Stimulated activated CD8-positive, alpha-beta memory T cell treated with anti-CD3 and anti-CD28 coated beads, Interleukin-2, amount 100 ng/mL, for 48 hours (primary cell): ENCODE data around the gene ASNSD1.
"Not testable (repeated sequence)": the region's sequence is repeated elsewhere in the genome, so short reads cannot be mapped to it uniquely, and the experiment has no call there.

Experiments
- DNase-seq, 2 donors: peaks; one replicate each; pipeline ENCODE4 v3.0.0-alpha.2; 2020; ENCODE audit warnings: low read depth in 2 of 2

The ASNSD1 gene

DNA sequence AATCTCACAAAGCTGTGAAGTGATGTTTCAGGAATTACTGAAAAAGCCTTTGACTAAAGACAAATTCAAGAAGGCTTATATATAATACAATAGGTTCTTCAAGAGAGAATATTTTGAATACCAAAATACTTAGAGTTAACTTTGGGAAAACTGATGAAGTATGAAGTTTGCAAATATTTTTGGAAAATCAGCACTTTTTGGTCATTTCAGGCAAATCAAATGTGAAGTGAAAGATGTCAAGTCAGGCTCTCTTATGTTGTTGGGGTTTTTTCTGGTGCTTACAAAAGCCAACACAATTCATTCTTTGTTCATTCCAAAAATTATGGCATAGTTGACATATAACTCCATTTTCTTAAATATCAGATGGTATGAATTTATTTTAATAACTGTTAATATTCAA lies 14.7 kb upstream of the ASNSD1 start:
- no peak for DNase-seq

DNA sequence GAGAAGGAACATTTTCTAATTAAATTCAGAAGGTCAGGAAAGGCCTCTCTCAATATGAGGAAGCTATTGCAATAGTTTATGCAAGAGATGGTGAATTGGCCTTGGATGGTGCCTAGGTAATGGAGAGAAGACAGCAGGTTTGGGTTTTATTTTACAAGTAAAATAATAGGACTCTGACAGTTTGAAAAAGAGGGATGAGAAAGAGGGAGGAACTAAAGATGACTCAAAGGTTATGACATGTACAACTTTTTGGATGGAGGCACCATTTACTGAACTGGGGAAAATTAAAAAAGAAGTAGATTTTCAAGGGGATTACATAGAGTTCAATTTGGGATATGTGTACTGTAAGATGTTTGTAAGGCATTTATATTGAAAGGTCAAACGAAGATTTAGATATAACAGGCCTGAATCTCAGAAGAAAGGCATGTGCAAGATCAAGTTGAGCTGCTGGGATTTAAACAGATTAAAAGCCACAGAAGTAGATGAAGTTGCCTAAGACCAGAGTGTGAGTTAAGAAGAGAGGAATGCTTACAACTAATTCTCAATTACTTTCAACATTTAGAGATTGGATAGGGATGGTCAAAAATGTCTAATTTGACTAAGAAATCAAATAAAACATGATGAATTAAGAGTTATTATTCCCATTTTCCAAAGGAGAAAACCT lies 12.3 kb upstream of the ASNSD1 start:
- no peak for DNase-seq

DNA sequence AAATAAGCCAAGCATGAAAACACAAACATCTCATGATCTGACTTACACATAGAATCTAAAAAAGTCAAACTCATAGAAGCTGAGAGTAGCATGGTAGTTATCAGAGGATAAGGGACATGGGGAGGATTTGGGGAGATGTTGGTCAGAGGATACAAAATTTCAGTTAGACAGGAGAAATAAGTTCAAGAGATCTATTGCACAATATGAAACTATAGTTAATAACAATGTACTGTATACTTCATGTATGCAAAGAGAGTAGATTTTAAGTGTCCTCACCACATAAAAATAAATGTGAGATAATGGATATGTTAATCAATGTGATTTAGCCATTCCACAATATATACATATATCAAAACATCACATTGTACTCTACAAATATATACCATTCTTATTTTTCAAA lies 10.0 kb upstream of the ASNSD1 start:
- DNase-seq, result no peak

DNA sequence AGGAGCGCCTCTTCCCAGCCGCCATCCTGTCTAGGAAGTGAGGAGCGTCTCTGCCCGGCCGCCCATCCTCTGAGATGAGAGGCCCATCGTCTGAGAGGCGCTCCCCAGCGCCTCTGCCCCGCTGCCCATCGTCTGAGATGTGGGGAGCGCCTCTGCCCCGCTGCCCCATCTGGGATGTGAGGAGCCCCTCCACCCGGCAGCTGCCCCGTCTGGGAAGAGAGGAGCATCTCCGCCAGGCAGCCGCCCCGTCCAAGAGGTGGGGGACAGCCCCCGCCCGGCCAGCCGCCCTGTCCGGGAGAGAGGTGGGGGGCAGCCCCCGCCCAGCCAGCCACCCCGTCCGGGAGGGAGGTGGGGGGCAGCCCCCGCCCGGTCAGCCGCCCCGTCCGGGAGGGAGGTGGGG lies 7.8 kb upstream of the ASNSD1 start:
- not testable (repeated sequence) for DNase-seq

DNA sequence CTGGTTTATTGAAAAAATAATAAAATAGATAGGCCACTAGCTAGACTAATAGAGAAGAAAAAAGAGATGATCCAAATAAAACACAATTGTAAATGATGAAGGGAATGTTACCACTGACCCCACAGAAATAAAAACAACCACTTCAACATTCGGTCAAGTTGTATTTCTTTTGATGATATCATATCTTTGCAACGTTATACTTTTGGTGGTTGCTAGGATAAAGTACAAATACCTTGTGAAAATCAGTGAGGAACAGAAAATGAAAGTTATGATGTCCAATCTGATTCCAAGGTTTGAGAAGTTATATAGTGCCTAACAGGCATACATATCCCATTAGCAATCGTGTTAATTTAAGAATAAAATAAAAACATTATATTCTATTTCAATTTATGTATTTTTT lies 6.6 kb upstream of the ASNSD1 start:
- DNase-seq, result no peak

DNA sequence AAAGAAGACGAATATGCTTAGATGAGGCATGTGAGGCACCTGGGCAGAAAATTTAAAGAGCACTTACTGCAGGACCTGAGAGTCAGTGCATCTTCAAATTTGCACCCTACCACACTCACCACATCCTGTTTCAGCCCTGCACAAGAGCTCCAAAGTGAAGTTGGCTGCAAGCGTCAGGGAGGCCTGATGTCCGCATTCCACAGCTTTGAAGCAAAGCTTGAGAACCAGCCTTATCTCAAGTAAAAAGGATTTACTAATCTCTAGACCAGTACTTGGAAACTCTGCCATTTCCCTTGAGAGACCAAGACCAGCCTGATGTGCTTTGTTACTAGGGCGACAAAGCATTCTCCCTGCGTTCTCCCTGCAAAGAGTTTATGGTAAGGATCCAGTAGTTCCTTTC lies 3.4 kb upstream of the ASNSD1 start:
- DNase-seq, result no peak

DNA sequence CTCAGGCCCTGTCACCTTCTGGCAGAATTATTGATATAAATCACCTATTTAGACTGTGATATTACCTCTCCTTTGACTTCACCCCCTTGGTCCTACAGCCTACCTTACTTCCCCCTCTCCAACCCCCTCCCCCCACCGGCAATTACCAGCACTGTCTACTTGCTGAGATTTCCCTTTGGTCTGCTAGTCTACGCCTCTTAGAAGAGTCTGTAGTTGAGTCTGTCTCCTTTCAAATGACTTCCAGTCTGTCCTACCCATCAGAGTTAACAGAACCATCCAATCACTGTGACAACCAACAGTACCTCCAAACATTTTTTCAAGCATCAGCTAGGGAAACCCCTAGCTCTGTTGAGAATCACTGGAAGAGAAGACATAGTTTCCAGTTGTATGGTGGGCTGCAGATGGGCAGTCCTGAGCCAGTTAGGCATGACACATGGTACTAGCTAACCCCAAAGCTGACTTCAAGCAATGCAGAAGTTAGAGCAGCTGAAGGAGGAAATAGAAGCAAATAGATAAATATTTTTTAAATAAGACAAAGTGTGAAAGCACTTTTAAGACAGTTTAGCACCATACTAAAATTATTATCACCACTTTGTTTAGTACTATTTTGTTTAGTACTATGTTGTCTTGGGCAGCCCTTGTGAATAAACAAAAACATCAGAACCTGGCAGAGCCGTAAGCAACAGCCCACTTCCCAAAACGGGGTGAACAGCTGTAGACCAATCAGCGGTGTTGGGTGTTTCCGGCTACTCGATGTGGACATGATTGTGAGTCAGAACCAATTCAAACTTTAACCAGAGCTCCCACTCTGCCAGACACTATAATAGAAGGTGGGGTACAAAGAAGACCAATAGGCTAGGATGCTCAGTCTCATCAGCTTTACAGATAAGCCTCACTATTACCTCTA lies 2.7 kb upstream of the ASNSD1 start:
- DNase-seq, result no peak

DNA sequence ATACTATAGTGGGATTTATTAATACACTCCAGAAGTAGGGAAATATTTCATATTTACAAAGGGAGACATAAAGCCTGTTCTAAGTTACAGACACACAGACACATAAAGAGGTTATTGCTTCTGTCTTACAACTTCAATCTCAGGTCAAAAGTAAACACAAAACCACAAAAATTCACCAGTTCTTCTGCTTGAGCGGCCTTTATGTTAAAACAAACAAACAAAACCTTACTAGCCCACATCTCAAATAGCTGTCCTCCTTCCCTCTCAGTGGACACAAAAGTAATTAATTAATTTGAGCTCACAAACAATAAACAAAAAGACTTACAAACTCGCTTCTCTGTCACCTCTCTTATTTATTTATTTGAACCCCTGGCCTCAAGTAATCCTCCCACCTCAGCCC lies 1.5 kb upstream of the ASNSD1 start:
- no peak for DNase-seq

DNA sequence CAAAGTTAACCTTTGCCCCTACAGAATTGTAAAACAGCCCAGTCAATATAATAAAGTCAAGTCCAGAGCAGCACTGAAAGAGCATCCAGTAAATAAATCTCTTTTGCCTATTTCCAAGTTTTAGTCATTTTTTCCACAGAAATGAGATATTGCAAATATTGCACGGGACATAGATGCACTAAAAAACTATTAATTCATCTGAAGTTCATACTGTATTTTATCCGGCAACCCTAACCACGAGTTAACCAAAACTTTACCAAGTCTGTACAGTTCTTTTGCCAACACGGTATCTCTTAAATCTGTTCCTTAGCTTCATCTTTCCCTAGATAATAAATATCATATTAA lies 484 bp upstream of the ASNSD1 start:
- no peak for DNase-seq

DNA sequence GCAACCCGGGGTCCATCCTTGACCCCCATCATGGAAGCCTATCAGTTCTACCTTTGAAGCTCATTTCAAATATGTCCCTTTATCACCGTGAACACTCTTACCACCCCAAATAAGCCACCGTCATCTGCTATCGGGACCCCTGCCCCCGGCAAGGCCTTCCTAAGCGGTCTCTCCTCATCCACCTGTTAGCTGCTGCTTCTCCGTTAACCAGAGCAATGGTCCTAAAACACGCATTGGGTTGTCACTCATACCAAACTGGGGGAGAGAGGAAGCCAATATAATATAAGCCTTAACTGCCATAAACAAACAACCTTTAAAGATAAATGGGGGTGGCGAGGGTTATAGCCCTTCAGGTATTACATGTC lies 680 bp downstream of the ASNSD1 start:
- no peak for DNase-seq

DNA sequence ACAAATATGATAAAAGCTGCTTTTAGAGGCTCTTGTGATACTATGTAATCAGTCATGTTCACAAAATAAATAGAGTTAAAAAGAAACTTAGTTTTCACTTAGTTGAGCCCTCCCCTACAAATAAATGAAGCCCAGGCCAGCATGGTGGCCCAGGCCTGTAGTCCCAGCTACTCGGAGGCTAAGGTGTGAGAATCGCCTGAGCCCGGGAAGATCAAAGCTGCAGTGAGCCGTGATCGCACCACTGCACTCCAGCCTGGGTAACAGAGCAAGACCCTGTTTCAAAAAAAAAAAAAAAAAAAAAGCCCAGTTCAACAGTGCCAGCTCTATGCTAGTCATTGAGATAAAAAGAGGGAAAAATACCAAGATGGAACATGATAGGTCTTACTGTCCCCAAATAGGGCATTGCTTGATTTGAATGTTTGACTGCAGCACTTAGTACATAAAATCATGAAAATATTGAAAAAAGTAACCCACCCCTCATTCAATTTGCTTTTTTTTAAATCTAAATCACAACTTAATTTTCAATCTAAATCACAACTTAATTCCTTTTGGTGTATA lies 1.5 kb downstream of the ASNSD1 start:
- no peak for DNase-seq

DNA sequence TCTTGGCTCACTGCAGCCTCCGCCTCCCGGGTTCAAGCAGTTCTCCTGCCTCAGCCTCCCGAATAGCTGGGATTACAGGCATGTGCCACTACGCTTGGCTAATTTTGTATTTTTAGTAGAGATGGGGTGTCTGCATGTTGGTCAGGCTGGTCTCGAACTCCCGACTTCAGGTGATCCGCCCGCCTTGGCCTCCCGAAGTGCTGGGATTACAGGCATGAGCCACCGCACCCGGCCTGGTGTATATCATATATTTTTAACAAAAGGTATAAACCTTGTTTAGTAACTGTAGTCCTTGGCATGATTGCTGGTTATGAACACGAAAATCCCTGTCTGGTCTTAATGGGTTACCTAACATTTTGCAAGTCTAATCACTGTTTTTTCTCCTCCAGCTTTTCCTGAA lies 2.1 kb downstream of the ASNSD1 start:
- not testable (repeated sequence) for DNase-seq

DNA sequence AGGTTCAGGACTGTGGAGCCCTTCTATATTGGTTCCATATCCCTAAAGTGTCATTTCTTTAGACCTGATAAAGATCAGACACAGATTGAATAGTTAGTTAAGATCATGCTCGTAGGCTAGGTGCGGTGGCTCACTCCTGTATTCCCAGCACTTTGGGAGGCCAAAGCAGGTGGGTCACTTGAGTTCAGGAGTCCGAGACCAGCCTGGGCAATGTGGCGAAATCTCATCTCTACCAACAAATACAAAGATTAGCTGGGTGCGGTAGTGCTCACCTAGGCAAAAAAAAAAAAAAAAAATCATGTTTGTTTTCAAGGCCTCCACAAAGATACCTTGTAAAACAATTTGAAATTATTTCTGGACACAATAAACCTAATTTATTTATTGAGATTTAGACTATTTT lies 8.7 kb downstream of the ASNSD1 start:
- no peak for DNase-seq

DNA sequence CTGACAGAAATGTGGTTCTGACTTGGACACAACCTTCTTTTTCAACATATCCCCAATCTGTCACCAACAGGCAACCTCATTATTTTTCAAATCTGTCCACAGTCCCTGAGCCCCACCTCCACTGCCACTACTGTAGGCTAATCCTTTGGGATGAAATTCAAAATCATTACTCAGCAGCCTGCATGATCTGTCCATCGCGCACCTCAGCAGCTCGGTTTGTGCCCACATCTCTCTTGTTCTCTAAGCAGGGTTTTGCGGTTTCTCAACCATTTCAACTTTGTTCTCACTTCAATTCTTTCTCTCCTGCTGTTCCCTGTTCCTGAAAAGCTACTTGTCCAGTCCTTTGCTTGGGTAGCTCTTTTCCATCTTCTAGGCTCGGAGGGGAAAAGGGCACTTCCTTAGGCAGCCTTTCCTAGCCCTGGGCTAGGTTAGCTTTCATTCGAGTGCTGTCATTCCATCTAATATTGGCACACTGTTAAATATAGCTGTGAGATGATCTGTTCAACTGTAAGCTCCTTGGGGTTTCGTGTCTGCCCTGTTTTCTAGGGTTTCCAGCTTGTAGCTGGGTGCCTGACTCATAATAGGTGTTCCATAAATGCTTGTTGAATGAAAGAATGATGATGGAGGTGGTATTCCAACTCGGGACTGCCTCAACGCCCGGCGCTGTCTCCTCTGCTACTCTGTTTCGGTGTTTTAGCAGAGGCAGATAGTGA lies 12.6 kb downstream of the ASNSD1 start:
- no peak for DNase-seq

DNA sequence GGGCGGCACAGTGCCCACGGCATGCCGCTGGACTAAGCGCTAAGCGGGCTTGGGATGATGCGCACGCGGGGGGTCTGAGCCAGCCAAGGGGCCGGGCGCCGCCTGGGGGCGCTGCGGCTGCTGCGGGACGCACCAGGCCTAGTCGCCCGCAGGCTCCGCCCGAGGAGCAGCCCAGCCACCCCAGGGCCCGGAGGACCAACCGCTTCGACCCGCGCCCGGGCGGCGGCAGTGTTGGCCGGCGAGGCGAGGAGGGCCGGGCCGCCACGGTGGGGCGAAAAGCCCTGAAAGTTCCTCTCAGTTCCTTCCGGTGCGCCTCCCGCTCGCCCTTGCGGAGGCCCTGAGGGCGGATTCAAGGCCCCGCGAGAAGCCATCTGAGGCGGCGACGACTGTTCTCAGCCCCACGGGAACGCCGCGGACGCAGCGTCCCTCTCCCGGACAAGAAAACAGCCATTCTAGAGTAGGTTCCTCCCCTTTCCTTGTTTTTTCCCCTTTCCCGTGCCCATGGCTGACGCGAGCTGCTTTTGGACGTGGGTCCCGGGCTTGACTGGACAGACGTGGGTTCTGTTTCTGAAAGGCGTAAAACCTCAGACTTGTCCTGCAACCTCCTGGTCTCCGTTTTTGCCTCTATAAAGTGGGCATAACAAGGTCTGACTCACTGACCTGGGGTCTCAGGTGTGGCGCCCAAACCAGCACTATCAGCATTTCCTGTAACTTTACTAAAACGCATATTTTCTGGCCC lies 13.3 kb downstream of the ASNSD1 start, which contains the start of gene ANKAR:
ANKAR (plus strand) TSS at position 297 of the 739 bp plus-strand sequence. CDS start 1,821 bp downstream, outside the sequence.
- peak; percentile 73 to 74 for DNase-seq

DNA sequence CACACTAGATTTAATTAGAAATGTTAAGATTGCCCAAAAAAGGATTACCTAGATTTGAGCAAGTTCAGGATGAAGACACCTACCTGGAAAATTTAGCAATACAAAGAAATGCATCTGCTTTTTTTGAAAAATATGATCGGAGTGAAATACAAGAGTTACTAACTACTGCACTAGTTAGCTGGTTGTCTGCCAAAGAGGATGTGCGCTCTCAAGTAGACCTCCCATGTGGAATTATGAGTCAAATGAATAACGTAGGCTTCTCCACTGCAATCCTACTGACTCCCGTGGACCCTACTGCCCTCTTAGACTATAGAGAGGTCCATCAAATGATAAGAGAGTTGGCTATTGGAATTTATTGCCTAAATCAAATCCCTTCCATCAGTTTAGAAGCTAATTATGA lies 15.2 kb downstream of the ASNSD1 start:
- no peak for DNase-seq

DNA sequence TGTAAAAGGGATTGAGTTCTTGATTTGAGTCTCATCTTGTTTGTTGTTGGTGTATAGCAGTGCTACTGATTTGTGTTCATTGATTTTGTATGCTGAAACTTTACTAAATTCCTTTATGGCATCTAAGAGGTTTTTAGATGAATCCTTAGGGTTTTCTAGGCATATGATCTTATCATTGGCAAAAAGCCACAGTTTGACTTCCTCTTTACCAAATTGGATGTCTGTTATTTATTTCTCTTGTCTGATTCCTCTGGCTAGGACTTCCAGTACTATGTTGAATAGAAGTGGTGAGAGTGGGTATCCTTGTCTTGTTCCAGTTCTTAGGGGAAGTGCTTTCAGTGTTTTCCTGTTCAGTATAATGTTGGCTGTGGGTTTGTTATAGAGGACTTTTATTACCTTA lies 18.0 kb downstream of the ASNSD1 start:
- DNase-seq, result no peak

DNA sequence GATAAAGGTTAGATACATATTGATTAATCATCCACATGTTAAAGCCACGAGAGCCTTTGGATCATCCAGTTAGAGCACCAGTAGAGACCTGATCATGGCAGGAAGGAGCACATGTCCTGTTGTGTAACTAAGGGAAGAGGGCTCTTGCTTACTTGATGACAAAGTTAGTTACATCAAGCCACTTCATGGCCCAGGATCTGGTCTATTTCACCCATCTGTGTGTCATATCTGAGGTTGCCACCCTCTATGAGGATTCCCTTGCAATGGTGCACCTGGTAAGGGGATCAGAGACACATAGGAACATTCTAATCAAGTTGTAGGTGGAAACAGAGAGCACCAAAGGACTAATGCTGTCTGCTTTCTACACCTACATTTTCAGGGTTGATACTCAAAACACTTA lies 19.9 kb downstream of the ASNSD1 start:
- DNase-seq, result no peak

DNA sequence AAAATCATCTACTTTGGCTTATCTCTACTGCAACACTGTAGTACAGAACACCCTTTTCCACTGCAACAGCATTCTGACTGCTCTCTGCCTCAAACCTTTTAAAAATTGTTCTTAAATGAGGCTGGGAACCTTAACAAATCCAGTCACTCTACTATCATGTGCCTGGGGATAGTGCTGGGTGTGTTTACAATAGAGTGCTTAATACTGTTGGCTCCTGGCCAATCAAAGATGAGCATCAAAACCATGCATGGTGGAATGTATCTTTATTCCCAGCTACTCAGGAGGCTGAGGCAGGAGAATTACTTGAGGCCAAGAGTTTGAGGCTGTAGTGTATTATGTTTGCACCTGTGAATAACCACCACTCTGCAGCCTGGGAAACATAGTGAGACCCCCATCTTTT lies 20.6 kb downstream of the ASNSD1 start:
- DNase-seq, result no peak

DNA sequence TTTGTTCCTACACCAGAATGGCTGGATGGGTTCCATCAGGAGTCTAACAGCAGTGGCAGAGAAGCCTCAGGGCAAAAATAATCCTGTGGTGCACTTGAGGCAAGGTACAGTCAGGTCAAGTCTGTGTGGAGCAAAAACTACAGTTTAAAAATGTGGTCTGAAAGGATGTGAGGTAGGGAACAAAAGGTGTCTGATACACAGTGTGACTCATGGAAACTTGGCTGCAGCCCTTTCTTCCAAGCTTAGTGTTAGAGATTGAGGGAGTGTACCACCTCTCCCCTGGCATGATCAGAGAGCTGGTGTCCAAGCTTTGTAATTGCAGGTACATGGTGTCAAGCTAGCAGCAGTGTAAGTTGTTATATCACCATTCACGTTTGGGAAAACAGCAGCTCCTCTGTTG lies 22.1 kb downstream of the ASNSD1 start:
- DNase-seq, result no peak

DNA sequence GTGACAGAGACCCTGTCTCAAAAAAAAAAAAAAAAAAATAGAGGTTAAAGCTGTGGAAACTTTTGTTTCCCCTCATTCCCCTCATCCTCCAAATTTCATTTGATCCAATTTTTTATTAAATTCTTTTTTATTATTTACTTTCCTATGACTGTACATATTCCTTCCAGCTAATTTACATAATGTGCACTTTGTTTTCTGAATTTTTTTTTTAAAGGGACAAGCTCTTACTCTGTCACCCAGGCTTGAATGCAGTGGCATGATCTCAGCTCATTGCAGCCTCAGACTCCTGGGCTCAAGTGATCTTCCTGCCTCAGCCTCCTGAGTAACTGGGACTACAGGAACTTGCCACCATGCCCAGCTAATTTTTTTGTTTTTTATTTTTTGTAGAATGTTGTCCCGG lies 23.6 kb downstream of the ASNSD1 start:
- DNase-seq, result no peak
